Measurements from ENCODE around the gene HK3. TPM values are rescaled to one million over a fixed set of nuclear protein-coding genes. Genes with fewer than 3 reads are reported as not detected.

Gene HK3
- total and polyA plus RNA-seq, 2 of the 8 experiments (the other 6 are each of a cell fraction or from before 2014, with no cell fraction given): not detected

DNA sequence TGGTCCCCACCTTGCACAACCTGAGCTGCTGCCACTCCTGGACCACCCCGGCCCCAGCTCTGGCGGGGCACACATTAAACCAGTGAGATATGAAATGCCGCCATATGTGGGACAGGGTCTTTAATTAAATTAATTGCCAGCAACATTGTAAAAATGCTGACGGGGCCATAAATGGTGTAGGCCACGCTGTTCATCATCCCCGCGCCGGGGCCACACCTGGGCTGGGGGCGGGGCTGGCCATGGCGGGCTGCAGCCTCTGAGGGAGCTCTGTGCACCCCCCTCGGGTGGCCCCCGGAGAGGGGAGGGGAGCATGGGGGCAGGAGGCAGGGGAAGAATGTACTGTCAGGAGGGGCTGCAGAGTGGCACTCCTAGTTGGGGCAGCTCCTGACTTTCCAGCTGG is 47.8 kb downstream of the HK3 start:
- H2BK5ac ChIP-seq (ENCODE audit: low read depth, low read length): no peak overlapping the region
- H3K23me2 ChIP-seq (ENCODE audit: low read depth, low read length): no peaks in the 10 kb centered on the region
- no peaks in the 10 kb centered on the region for H3K79me2 ChIP-seq (ENCODE audit: control insufficient read depth in 1 of 2, insufficient read depth in 2 of 2, low read length in 2 of 2)
- ChIA-PET POLR2A (ENCODE audit: partially characterized antibody) (interaction anchor here (0.6 to 1.1 kb wide), 2 partner anchors 38 to 200 kb away, joined by 3 to 5 read pairs; no protein-coding TSS in a partner anchor), CTCF (ENCODE audit: partially characterized antibody) (interaction anchor here (0.9 to 2.2 kb wide), 10 partner anchors 11 to 194 kb away, joined by 3 to 10 read pairs (median 3); no protein-coding TSS in a partner anchor)
- no peak overlapping the region for H4K5ac ChIP-seq (ENCODE audit: insufficient read length, low read depth, low read length)
- H3K14ac ChIP-seq (ENCODE audit: insufficient read length): no peak overlapping the region
- DNase-seq (ENCODE audit: low read depth in 1 of 2, low spot score in 2 of 2) (no peak), FAIRE-seq (no peak)
- H2AFZ ChIP-seq (ENCODE audit: low read length): no peak overlapping the region
- no peak overlapping the region for H3K23ac ChIP-seq (ENCODE audit: insufficient read length)
- H3K36me3 ChIP-seq (ENCODE audit: control insufficient read depth in 2 of 4, insufficient read depth in 4 of 4, low read length in 3 of 4): no peaks in the 10 kb centered on the region
- H3K4me1 ChIP-seq (replicated peaks in 1 of 4; ENCODE audit: control insufficient read depth in 3 of 4, insufficient read depth in 4 of 4, low read length in 3 of 4): peaks cover 0 to 8% (median 6%) of the 10 kb centered on the region in 4 experiments; a peak in 3 of 7 replicates
- H3K4ac ChIP-seq (replicated peaks; ENCODE audit: insufficient read length, low read depth, low read length): no peak overlapping the region
- no peak overlapping the region for H3K18ac ChIP-seq (ENCODE audit: extremely low read depth, low read length)
- H3K27ac ChIP-seq (ENCODE audit: low read depth, low read length): no peak overlapping the region
- H2BK120ac ChIP-seq (replicated peaks; ENCODE audit: low read depth, low read length): no peak overlapping the region
- no peak overlapping the region for H2BK15ac ChIP-seq (ENCODE audit: low read length)
- no peak overlapping the region for H2BK12ac ChIP-seq (ENCODE audit: low read depth, low read length)
- H3K79me1 ChIP-seq (ENCODE audit: low read depth, low read length): no peaks in the 10 kb centered on the region
- peaks cover 1 to 5% of the 10 kb centered on the region in 2 experiments for H4K20me1 ChIP-seq (replicated peaks in 1 of 2; ENCODE audit: control insufficient read depth in 1 of 2, insufficient read depth in 2 of 2, low read length in 2 of 2)
- H3K4me3 ChIP-seq (ENCODE audit: extremely low read depth in 1 of 4, insufficient read depth in 2 of 4, low read depth in 3 of 4, low read length in 4 of 4): no peak overlapping the region
- H3K56ac ChIP-seq (replicated peaks; ENCODE audit: insufficient read length, low read depth, low read length): no peak overlapping the region
- H3K9ac ChIP-seq (replicated peaks in 1 of 4; ENCODE audit: extremely low read depth in 1 of 4, low read depth in 3 of 4, low read length in 3 of 4): no peak overlapping the region
- no peak overlapping the region for H4K8ac ChIP-seq (ENCODE audit: extremely low read depth, insufficient read depth, low read length)
- H4K91ac ChIP-seq (replicated peaks; ENCODE audit: insufficient read length, low read length): no peak overlapping the region
- TF ChIP-seq RFX5 (IDR thresholded peaks at IDR 0.05; ENCODE audit: borderline replicate concordance, low read depth, low read length) (no peak), POLR2A (IDR thresholded peaks at IDR 0.05; ENCODE audit: control extremely low read depth in 1 of 2, low read depth in 2 of 2, low read length in 2 of 2) (no peak), GTF2F1 (IDR thresholded peaks at IDR 0.05; ENCODE audit: borderline replicate concordance, low read depth, low read length) (no peak), ASH2L (IDR thresholded peaks at IDR 0.05; ENCODE audit: low read length) (no peak), NRF1 (IDR thresholded peaks at IDR 0.05; ENCODE audit: low read depth, low read length) (no peak)
- no peak overlapping the region for H3K4me2 ChIP-seq (ENCODE audit: insufficient read depth in 1 of 2, low read depth in 2 of 2, low read length in 2 of 2)
- 82% methylated on average over 10 of the region's 12 CpGs; no CpG with 5 or more reads in 1 of the 2 experiments for WGBS, 2 experiments (ENCODE audit: extremely low coverage in 1 of 2, insufficient coverage in 1 of 2, insufficient read length in 1 of 2, insufficient replicate concordance in 2 of 2, low coverage in 1 of 2, low lambda C conversion rate in 2 of 2, missing lambda C conversion rate in 1 of 2)
- H3K27me3 ChIP-seq (replicated peaks in 1 of 4; ENCODE audit: control insufficient read depth in 3 of 4, extremely low read depth in 1 of 4, insufficient read depth in 3 of 4, low read length in 3 of 4): no peaks in the 10 kb centered on the region
- H3K9me3 ChIP-seq (ENCODE audit: insufficient read depth in 2 of 2, low read depth in 1 of 2, low read length in 1 of 2): no peaks in the 10 kb centered on the region
- H2AK5ac ChIP-seq (ENCODE audit: low read depth, low read length): no peak overlapping the region
- H2BK20ac ChIP-seq (ENCODE audit: low read length): no peak overlapping the region

All from H1 (cell line).